Cerebellar nuclear complex (tissue), 1 donor: ENCODE measurements around the gene KIF3B.
"Not testable (repeated sequence)": the region's sequence is repeated elsewhere in the genome, so short reads cannot be mapped to it uniquely, and the experiment has no call there.

ENCODE experiments used
- DNase-seq, 2 experiments: peaks; one replicate each; lab custom pipeline; 2025; lab: John Stamatoyannopoulos, UW

KIF3B gene

DNA sequence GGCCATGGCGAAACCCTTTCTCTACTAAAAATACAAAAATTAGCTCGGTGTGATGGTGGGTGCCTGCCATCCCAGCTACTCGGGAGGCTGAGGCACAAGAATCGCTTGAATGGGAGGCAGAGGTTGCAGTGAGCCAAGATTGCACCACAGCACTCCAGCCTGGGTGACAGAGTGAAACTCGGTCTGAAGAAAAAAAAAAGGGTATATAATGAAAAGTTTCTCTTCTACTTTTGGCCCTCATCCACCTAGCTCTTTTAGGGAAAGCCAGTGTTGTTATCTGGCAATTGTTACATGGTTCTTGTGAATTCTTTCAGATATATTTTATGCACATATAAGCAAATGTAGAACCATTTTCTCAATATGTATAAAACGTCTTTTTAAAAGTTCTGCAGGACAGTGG is 19.0 kb downstream of the KIF3B start:
- no peak for DNase-seq

DNA sequence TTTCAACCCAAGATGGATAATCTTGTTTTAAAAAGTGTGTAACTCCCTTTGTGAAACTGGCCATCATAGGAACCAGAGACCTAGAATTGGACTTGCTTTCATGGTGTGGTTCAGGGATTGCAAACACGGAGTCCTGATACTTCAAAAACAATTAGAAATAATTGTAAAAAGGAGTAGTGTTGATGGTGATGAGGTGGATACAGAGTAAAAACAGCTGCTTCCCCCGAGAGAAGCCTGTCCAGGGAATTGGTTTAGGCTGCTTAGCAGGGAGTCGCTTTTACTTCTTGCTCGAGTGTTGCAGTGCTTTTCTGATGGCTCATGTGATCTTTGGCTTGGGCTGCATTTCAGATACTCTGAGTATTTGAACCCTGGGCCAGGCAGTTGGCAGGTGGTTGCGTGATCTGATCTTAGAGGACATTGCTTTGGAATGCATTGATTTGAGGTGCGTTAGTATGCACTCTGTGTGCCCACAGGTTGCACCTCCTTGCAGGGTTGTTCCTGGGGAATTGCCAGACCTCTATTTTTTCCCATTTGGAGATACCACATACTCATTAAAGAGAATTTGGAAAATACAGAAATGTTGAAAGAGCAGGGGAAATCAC is 19.5 kb downstream of the KIF3B start:
- no peak for DNase-seq

DNA sequence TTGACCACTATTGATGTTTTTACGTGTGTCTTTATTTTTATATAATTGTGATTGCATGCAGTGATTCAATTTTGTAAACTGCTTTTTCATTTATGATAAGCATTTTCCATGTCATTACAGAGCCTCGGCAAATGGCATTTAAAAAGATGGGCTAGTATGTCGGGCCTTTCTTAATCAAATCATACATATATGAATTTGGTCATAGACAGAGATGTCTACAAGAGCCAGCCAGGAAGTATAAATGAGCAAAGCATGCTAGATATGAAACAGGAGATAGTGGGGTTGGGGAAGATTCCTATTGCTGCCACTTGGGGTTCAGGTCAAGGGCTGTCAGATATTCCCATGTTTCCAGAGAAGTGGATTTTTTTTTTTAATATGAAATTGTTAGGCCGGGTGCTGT is 20.0 kb downstream of the KIF3B start:
- DNase-seq, result no peak

GRCh38 chr20:32300647-32301046 is 23.2 kb downstream of the KIF3B start:
- no peak for DNase-seq

GRCh38 chr20:32301719-32302506 is 24.5 kb downstream of the KIF3B start:
- DNase-seq, result no peak

GRCh38 chr20:32302507-32302872 is 25.0 kb downstream of the KIF3B start:
- no peak for DNase-seq

GRCh38 chr20:32304131-32304746 is 26.8 kb downstream of the KIF3B start:
- DNase-seq, result no peak

DNA sequence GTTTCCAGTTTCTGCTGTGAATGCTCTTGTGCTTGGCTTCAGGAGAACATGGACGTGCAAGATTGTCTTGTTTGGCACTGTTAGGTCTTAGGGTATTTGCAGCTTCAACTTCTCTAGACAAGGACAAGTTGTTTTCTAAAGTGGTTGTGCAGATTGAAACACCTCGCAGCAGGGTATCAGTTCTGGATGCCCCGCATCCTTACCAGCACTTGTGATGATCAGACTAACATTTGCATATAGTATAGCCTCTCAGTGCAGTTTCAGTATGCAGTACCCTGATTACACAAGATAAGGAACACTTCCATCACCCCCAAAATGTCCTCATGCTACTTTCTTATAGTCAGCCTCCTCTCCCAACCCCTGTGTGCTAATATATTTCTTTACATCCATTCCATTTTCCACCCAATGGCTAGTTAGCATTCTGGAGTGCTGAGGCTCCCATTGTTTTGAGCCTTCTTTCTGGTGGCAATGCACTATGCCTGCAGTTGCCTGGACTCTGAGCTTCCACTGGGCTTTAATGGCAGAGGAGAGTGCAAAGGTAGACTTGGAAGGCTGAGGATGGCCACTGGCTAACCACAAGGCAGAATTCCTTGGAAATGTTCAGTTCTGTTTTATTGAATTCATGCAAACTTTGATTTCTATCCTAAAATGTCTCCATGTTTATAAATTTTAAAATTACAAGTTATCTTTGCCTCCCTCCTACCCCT is 35.4 kb downstream of the KIF3B start:
- DNase-seq, result no peak

DNA sequence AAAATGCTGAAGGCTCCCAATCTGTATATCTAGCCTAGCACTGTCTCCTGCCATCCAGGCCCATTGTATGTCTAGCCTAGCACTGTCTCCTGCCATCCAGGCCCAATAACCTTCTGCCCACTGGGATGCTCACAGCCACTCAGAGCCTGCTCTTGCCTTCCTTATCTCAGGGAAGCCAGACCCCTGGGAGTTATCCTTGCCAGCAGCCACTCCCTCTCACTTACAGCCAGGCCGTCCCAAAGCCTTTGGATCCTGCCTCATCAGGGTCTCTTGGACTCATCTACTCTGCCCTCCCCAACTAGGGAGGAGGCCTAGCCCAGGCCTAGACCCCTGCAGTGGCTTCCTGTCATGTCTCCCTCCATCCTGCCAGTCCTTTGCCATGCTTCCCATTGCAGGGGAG is 37.3 kb downstream of the KIF3B start:
- no peak for DNase-seq

DNA sequence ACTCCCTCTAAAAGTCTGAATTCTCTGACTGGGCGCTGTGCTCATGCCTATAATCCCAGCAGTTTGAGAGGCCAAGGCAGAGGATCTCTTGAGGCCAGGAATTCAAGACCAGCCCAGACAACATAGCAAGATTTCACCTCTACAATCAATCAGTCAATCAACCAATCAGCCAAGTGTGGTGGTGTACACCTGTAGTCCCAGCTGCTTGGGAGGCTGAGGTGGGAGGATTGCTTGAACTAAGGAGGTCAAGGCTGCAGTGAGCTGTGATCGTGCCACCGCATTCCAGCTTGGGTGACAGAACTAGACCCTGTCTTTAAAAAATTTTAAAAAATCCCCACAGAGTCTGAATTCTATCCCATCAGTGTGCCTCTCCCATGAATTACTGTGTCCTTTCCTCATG is 37.9 kb downstream of the KIF3B start:
- DNase-seq, result no peak

GRCh38 chr20:32315891-32316290 is 38.4 kb downstream of the KIF3B start:
- no peak for DNase-seq

GRCh38 chr20:32316667-32317066 is 39.2 kb downstream of the KIF3B start:
- no peak for DNase-seq

DNA sequence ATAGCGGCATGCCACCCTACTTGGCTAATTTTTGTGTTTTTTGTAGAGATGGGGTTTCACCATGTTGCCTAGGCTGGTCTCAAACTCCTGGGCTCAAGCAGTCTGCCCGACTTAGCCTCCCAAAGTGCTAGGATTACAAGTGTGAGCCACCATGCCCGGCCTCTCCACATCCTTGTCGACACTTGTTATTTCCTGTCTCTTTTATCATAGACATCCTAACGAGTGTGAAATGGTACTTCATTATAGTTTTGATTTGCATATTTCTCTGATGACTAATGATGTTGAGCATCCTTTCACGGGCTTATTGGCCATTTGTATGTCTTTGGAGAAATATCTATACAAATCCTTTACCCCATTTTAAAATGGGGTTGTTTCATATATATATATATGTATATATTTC is 41.6 kb downstream of the KIF3B start:
- no peak for DNase-seq

- no peak for DNase-seq
Observed at GRCh38 chr20:32320305-32320704, 42.9 kb downstream of the KIF3B start.

GRCh38 chr20:32321390-32321789 is 43.9 kb downstream of the KIF3B start:
- DNase-seq, result no peak

DNA sequence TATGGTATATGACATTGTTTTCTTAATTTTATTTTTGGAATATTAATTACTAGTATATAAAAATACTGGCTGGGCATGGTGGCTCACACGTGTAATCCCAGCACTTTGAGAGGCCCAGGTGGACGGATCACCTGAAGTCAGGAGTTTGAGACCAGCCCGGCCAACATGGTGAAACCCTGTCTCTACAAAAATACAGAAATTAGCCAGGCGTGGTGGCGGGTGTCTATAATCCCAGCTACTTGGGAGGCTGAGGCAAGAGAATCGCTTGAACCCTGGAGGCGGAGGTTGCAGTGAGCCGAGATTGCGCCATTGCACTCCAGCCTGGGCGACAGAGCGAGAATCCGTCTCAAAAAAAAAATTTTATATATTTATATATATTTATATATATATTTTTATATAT is 44.8 kb downstream of the KIF3B start:
- not testable (repeated sequence) for DNase-seq

GRCh38 chr20:32323761-32324160 is 46.3 kb downstream of the KIF3B start:
- DNase-seq, result not testable (repeated sequence)

- no peak for DNase-seq
Observed at GRCh38 chr20:32325706-32326503, 48.5 kb downstream of the KIF3B start.

- DNase-seq, result no peak
Observed at GRCh38 chr20:32326504-32326845, 49.0 kb downstream of the KIF3B start.

DNA sequence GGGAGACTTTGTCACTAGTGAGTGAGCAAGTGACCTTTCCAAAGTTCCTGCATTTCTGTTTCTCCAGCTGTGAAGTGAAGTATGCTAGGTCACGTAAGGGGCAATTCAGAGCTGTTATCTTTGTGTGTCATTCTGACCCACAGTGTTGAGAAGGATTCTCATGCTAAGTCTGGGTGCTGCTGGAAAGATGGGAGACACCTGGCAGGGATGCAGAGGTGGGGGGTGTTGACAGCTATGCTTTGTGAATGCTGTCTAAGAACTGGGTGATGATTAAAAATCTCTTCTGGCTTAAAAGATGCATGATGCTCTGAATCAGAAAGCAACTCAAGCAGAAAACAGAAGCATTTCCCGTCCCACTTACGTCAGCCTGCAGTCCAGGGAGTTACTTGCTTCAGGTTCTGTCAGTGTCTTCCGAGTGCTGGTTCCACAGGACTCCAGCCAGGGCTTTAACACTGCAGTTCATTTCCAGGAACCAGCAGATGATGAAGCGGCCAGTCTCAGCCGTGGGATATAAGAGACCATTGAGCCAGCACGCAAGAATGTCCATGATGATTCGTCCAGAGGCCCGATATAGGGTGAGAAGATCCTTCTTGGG is 49.7 kb downstream of the KIF3B start:
- no peak for DNase-seq

DNA sequence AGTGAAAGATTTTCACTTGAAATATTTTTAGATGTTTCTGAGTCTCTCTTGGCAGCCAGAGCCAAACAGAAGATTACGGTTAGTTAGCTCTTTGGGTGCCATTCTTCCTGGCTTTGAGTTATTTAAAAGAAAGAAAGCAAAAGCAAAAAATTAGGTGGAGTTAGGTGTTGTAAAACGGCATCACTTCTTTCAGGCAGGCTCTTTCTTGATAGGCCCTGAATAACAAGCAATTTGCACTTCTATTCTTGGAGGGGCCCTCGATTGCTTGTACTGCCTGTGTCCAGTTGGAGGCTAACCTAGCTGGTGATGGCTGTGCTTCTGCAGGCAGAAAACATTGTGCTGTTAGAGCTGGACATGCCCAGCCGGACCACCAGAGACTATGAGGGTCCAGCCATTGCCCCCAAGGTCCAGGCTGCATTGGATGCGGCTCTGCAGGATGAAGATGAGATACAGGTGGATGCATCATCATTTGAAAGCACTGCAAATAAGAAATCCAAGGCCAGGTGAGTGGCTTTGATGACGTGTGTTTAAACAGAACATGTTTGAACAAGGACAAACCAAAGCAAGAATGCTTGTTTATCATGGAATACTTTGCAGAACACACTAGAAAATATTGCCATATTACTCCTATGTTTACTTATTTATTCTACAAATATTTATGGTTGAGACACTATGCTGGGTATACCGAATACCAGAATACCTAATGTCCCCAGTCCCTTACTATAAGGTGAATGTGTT is 52.5 kb downstream of the KIF3B start:
- no peak for DNase-seq
